Suppressor macrophage (primary cell): Measurements from ENCODE around the gene CSRNP3.
"Not testable (repeated sequence)": the region's sequence is repeated elsewhere in the genome, so short reads cannot be mapped to it uniquely, and the experiment has no call there.

Experiments used
- DNase-seq, 4 experiments: peaks; one replicate each; pipeline ENCODE4 v3.0.0-alpha.2; 2020 to 2022

CSRNP3 gene

DNA sequence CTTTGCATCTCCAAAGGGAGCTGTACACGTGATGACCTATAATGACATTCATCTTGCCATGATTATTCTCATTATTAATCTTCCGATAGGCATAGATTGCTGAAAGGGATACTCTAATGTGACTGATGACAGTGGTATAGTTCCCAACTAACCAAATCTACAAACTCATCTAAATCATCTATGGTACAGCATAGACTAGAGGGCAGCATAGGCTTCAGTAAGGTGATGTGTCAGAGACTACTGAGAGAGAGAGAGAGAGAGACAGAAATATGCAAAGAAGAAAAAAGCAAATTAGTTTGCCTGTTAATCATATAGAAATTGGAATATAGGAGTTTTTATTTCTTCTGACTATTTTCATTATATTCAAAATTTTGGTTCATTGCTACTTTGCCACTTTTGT lies 89.3 kb downstream of the CSRNP3 start:
- no peak for DNase-seq

DNA sequence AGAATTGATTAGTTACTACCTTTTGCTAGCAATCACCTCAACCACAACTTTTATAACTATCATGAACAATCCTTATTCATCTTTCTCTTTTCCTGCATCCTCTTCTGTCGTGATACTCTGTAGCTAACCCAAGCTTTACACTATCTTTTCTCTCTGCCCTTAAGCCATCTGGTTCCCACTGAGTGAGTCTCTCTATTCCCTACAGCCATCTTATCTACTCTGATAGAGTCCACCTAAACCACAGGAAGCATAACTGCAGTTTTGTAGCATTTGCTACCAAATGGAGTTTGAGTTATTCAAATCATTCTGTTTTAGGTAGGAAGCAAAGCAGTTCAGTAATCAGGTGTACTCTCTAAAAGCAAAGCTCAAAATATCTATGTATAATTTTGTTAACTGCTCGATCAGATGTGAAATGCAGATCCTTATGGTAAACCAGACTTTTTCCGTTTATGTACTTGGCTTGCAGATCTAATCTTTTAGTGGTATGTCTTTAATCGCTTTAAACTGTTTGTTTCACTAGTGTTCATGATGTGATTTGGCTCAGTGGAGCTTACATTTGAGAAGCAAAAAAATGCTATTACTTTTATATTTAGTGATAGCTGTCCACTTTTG lies 91.0 kb downstream of the CSRNP3 start:
- DNase-seq: no peak

DNA sequence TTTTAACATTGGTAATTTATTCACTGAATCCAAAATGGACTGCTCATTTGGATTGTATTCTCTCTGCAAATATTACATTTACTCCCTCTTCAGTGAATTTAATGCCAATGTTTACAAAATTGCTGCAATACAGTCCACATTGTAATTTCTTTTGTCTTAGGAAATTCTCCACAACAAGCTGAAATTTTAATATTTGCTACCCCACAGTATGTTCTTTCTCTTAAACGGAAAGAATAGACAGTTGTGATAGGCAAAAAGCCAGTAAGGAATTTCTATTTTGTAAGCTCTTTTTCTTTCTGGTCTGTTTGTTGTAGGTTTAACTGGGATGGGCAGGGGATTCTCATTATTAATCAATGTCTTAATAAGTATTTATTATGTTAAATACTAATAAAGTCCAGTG lies 92.0 kb downstream of the CSRNP3 start:
- no peak for DNase-seq

DNA sequence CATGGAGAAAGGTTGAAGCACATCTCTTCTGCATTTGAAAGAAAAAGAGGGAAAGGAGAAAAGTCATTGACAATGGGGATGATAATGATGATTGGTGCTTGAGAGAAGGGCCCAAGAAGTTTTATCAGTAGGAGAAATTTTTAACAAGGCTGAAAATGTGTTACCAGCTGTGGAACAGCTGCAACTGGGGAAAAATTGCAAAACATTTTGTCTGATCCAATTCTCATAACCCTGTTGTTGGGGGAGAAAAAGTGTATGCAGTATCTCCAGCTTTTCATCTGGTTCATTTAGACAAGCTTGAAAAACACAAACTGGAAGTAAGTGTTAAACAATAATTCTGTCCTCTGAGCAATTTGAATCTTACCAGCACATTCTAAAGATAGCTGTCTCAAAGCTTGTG lies 92.7 kb downstream of the CSRNP3 start:
- no peak for DNase-seq

DNA sequence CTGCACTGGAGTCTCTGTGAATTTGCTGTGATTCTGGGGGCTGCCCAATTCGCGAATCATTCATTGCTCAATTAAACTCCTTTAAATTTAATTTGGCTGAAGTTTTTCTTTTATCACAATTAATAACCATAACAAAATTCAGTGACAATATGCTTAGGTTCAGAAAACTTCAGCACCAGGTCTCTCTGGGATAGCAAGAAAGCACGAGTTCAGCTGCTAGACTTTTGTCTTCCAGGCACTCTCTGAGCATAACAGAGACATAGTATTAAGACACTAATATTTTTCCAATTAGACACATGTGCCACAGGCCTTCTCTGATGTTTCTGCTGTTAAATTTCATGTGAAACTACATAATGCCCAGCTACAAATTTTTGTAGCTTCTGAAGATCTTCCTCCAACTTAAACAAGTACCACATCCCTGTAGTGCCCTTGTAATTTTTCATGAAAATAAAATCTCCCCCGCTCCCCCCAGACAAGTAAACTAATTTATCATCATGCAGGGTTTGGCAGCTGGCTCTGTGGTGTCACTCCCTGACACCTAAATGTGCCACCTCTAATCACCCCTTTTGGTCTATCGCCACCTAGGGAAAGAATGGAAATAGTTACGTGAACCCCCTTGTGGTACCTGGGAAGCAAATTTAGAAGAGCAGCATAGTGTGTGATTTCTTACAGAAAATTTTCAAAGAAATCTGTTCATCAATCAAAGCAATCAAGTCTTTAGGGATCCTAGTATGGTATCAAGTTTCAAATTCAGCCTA lies 94.1 kb downstream of the CSRNP3 start:
- DNase-seq: no peak

DNA sequence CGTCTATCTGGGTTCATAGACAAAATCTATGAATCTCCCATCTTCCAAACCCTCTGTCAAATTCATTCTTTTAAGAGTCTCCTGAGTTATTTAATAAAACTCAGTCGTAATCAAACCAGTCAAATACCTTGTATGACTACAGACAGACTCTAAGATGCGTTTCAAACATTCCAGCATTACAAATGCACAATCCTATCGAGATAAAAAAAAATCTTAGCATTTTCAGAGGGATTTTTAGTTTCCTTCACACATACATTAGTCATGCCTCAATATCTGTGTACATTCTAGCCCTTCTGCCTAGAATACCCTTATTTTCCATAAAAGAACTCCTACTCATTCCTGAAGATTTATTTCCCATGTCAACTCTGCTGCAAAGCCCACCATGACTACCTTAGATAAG lies 96.5 kb downstream of the CSRNP3 start:
- DNase-seq: no peak

DNA sequence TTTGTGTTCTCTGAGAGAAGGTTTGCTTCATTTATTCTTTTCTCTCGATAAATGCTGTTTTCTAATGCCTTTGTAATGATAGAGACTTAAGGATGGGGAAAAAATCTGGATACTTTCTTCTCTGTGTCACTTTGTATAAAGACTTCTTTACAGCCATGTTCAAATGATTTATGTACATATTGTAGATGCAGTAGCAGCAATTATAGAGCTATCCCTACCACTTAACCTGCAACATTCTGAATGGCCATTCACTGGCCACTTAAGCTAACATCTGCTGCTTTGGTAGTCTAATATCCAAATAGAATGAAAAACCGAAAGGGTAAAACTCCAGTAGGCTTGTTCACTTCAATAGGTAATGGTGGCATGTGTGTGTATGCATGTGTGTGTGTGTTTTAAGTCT lies 97.8 kb downstream of the CSRNP3 start:
- no peak for DNase-seq

DNA sequence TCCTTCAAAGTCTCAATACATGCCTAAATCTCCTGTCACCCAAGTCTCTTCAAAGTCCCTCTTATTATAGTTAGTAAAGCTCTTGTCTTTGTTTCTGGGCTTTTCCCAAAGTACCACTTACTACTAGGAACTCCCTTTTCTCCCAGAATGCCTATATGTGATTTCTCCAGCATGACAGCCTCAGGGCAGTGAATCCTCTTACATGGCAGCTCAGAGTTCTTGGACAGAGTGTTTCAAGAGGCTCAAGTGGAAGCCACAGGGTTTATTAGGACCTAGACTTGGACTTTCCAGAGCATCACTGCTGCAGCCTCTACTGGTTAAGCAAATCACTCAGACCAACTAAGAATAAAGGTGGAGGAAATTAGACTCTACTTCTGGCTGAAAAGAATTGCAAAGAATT lies 98.9 kb downstream of the CSRNP3 start:
- DNase-seq: no peak

DNA sequence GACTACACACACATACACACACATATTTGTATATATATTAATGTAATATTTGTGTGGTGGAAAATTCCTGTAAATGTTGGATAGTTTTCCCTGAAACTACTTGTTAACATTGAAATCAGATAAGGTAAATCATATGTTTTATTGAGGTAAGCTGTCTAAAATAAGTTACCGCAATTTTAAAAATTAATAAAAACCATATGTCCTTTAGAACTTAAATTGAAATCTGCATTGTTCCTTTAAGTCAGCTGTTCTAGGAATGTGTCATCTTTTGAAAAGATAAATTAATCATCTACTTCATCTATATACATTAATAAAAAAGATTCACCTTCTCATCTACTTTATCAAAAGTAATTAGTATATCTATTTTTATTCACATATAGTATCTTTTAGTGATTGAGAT lies 102.0 kb downstream of the CSRNP3 start:
- DNase-seq: no peak

DNA sequence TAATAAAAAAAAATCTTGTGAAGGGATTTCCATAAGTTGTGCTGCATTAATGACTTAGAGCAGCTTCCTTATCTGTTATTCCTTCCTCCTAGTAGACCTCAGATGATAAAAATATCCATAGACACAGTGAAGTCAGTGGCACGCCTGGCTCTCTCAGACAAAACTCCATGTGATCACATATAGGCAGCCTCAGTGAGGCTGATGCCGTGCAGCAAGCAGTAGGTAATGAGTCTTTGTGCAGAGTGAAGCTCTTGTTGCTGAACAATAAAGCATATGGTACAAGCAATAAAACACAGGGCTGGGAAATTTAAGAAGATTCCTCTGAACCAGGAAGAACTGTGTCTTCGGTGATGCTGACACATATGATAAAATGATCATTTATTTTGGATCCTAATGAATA lies 102.7 kb downstream of the CSRNP3 start:
- DNase-seq: no peak

DNA sequence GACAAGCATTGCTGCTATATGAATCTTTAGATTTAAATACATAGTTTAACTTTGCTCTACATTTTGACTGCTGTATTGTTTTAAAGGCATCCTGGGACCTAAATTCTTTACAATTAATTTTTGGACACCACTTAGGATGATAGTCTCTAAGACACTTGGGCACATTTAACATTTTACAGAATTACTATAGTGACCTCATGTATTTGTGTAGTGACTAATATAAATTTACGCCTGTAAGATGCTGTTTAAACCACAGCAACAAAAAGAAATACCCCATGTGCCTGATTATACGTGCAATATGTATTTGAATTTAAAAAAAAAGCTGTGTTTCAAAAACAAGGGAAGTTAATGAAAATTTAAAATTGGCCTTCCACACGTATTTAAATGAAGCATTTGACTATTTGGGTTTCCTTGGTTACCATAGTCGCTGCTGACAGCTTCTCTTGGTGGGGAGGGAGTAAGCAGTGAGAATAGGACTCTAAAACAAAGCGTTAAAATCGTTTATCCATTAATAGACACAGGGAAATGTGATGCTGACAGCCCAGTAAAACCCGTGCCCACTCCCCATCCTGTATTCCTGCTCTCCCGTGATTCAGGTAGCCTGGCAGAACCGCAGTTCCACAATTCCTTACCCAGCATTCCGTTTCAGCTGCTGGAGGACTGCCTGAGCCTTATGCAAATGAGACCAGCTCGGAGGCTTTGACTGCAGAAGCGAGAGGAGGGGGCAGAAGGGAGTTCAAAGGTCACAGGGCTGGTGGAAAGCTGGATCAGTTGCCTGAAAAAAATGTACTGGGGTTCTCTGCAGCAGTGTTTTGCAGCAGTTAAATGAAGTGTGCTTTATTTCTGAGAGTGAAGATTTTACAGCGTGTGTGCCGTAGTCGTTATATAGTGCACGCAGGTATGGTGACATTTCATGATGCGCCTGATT lies 104.3 kb downstream of the CSRNP3 start:
- no peak for DNase-seq

DNA sequence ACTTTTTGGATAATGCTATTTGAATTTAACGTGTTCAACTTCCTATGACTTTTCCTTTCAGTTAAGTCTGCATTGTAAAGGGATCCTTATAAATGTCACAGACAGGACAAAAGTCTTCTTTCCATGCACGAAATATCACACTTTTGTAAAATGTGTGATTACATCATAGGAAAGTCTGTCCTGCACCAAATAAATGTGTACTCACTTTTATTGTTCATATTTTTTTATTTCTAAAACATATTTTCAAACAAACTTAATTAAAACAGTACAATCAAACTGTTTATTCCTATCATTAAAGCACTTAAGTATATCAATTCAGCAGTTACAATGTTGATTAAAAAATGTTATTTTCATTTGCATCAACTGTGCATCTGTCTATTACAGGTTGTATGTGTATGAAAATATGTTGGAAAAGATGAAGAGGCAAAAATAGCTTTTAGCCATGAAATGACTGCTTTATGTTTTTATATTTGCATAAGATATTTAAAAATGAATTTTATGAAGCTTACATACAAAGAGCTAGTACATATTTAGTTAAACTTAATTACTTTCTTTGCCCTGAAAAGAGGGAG lies 105.6 kb downstream of the CSRNP3 start:
- DNase-seq: no peak

DNA sequence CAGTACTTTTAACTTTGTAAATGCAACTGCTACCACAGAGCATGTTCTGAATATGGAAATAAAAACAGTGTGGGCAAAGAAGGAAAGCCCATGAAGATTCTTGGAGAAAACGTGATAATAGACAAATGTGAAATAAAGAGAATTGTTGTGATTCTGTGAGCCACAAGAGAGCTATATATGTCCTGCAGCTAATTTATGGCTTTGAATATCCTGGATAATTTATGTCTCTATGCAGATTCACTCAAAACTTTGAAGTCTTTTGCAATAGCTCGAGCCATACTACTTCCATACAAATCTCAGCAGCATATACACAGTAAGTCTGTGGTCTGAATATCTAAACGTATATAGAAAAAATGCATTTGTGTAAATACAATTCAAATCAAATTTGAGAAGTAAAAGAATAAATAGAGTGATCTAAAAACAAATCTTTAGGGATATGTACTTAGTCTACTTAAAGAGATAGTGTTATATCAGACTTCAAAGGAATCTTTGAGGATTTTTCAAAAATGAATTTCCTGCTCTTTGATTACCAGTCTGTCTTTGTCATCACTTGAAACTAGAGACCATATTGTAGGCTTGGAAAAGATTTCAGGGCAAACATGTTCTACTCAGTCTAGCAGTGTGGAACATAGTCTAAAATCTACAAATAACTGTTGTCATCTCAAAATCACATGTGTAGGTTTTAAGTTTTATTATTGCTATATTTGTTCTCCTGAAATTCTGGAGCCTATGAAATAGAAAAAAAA lies 107.1 kb downstream of the CSRNP3 start:
- DNase-seq: no peak

DNA sequence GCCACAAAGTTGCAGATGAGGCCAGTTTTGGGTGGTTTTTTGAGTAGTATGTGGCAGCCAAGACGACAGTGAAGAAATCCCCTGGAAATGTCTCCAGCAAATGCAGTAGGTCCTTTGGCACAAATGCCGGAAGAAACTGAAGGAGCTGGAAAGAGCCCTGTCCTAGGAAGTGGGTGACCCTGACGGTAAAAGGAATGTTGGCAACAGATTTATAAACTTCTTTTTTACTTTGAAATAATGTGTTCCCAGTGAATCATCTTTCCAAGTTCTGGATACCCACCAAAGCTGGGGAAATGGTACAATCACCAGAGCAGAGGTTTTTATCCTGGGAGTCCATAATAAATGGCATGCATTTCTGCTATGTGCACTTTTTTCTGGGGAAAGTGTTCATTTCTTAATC lies 112.9 kb downstream of the CSRNP3 start:
- DNase-seq: no peak

DNA sequence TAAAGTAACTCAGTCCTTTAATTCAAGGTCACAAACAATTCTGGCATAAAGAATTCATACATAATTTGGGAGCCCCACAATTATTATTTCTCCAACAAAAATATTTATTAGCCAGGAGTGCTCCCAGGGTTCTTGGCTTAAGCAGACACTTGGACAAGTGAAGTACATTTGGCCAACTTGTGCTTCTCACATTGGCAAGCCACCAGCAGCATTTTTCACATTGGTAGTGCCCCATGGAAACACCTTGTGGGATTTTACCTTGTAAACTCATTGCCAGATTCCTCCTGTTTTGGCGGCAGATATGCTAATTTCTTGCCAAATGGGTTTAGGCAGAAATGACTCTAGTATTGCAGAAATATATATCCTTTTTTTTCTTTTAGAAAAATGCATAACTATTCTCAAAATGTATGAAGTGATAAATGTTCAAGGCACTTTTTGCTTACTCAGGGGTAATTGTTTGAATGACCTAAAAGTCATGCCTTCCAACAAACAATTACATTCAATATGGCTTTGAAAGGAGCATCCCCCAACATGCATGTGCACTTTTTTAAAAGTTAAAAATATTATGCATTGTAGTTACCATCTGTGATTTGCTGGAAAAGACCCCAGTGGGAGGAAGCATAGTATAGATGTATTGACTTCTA lies 113.5 kb downstream of the CSRNP3 start:
- DNase-seq: no peak

DNA sequence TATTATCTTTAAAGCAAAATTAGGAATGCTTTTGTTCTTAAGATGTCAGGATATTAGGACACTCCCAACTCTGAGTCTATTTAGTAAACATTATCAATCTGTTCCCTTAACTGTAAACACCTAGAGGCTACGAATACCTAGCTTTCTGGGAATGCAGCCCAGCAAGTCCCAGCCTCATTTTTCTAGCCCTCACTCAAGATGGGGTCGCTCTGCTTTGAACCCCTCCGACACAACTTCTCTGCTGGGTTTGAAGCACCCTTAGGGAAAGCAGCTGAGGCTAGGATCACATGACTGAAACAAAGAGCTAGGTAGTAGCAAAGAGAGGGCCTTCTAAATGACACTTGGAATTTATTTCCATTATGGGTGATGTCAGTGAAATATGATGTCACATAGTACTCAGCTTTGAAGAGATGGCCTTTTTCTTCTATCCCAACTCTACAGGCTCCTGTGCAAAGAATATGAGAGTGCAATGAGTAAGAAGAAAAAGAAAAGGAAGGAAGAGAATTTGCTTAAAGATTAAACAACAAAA lies 114.7 kb downstream of the CSRNP3 start:
- no peak for DNase-seq

DNA sequence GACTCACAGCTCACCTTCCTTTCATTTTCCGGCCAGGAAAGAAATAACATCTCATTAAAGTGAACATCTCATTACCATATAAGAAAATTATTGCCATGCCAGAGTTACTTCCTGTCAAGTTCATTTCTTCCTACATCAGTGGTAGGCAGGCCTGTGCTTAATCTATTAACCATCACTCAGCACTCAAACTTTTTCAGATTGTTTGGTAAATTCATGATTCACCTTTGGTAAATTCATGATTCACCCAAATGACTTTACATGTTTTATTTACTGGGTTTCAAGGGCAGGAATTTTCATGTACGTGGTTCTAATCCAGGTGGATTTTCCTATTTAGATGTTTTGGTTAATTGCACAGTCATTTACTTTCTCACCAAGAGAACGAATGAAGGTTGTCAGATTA lies 116.5 kb downstream of the CSRNP3 start:
- DNase-seq: no peak

DNA sequence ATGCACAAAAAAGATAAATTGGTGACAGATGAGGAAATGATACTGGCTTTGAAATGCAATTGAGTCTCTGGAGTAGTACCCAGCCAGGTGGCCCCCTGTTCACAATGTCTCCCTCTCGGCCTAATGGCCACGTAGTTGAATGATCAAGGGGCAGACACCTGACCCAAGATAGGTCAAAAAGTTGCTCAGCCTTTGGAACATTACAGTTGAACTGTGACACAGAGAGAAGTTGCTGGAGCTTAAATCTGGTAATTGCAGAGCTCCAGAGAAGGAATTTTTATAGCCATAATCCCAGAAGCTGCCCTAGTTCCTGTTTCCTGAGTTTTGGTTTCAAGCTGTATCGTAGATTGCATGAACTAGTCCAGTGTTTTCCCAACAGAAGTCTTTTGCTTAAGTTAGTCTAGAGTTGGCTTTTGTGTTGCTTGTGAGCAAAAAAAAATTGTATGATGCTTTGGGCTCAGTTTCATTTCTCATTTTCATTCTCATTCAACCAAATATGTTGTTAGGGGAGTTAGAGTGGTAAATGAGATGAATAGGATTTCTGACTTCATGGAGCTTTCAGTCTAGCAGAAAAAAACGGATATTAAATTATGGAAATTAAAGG lies 117.9 kb downstream of the CSRNP3 start:
- DNase-seq: peak in 2 of 4 experiments; percentile 12 to 32

DNA sequence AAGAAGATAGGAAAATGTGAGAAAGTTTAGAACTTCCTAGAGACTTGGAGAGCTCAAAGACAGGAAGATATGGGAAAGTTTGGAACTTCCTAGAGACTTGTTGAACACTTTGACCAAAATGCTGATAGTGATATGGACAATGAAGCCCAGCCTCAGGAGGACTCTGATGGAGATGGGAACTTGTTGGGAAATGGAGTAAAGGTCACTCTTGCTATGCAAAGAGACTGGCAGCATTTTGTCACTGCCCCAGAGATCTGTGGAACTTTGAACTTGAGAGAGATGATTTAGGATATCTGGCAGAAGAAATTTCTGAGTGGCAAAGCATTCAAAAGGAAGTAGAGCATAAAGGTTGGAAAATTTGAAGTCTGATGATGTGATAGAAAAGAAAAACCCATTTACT lies 121.5 kb downstream of the CSRNP3 start:
- DNase-seq: not testable (repeated sequence)

DNA sequence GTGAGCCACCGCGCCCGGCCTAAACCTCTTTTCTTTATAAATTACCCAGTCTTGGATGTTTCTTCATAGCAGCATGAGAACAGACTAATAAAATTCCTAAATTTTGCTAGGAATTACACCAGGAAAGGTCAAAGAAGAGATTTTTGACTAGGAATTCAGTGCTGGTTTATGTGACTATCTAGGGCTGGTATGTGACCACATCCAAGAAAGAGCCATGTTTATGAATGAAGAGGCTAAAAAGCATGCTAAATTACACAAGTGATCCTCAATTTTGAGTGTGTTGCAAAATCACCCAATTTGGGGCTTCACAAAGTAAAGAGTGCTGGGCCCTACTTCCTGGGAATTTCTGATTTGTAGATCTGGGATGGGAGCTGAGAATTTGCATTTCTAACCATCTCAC lies 123.6 kb downstream of the CSRNP3 start:
- DNase-seq: no peak

DNA sequence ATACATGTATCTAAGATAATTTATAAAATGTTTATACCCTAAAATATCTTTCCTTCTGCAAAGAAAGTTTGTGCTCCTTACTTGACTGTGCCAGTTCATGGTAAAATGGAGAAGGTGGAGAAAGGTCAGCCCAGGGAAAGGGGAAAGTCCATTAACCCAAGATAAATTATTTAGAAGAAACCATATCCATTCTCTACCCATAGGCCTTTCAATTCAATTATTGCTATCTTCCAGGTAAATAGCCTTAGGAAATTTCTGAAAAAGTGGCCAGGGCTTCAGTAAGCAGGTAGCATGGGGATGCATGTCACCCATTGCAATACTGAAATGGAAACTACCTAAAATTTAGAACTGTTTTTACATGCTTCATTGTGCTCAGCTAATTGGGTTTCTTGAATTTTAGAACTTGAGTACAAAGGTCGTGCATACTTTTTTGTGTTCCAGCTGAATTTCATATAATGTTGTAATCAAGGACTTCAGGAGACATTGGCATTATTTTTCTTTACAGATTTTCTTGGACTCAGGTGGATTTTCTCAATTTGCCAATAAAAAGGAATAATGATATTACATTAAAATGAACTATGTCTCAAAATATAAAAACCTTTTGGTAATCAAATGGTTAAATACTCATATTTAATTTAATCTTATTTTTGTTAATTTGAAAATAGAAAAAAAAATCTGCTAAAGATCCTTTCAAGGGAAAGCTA lies 124.9 kb downstream of the CSRNP3 start:
- DNase-seq: no peak
